ENCODE results near the gene NTMT1.
A peak's percentile ranks its signal among the peaks of the same experiment; 100 is the strongest.

Gene NTMT1

GRCh38 chr9:129644902-129645301 lies 18.9 kb downstream of the NTMT1 start:
- Mint-ChIP-seq H3K4me1 (peaks cover 14% of the 10 kb centered on the region), H3K4me3 (no peak overlapping the region), H3K9me3 (no peaks in the 10 kb centered on the region), H3K36me3 (ENCODE audit: low read depth) (peaks cover 4% of the 10 kb centered on the region), H3K27ac (no peak overlapping the region), H3K27me3 (ENCODE audit: low read depth) (peaks cover 10% of the 10 kb centered on the region)
- TF ChIP-seq, protein P1, sequence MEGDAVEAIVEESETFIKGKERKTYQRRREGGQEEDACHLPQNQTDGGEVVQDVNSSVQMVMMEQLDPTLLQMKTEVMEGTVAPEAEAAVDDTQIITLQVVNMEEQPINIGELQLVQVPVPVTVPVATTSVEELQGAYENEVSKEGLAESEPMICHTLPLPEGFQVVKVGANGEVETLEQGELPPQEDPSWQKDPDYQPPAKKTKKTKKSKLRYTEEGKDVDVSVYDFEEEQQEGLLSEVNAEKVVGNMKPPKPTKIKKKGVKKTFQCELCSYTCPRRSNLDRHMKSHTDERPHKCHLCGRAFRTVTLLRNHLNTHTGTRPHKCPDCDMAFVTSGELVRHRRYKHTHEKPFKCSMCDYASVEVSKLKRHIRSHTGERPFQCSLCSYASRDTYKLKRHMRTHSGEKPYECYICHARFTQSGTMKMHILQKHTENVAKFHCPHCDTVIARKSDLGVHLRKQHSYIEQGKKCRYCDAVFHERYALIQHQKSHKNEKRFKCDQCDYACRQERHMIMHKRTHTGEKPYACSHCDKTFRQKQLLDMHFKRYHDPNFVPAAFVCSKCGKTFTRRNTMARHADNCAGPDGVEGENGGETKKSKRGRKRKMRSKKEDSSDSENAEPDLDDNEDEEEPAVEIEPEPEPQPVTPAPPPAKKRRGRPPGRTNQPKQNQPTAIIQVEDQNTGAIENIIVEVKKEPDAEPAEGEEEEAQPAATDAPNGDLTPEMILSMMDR (IDR thresholded peaks at IDR 0.05; ENCODE audit: unreplicated experiment in 3 of 3) = no peak

DNA sequence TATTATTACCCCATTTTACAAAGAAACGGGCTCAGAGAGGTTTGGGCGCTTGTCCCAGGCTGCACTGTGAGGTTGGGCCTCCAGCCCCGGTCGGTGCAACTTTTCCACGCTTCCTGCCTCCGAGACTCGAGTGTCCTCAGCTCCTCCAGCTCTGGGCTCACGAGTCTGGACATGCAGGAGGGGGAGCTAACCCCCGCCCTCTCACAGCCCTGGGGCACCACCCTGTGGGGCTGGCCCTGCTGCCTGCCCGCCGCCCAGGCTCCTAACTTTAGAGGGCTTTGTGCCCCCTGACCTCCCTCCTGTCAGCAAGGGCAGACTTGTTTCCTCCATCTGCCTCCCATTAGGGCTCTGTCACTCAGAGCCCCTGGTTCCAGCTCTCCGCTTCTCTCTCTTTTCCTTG lies 20.3 kb downstream of the NTMT1 start:
- Mint-ChIP-seq H3K4me1 (peaks cover 9% of the 10 kb centered on the region), H3K9me3 (no peaks in the 10 kb centered on the region), H3K27ac (no peak overlapping the region), H3K27me3 (ENCODE audit: low read depth) (peaks cover 17% of the 10 kb centered on the region), H3K36me3 (ENCODE audit: low read depth) (peaks cover 4% of the 10 kb centered on the region), H3K4me3 (no peak overlapping the region)
- TF ChIP-seq, protein P1 (IDR thresholded peaks at IDR 0.05; ENCODE audit: unreplicated experiment in 3 of 3) = no peak

- Mint-ChIP-seq H3K27me3 (ENCODE audit: low read depth) (peaks cover 21% of the 10 kb centered on the region), H3K27ac (no peak overlapping the region), H3K4me3 (no peak overlapping the region), H3K4me1 (peaks cover 6% of the 10 kb centered on the region), H3K36me3 (ENCODE audit: low read depth) (peaks cover 4% of the 10 kb centered on the region), H3K9me3 (no peaks in the 10 kb centered on the region)
- TF ChIP-seq, protein P1 (IDR thresholded peaks at IDR 0.05; ENCODE audit: unreplicated experiment in 3 of 3) = no peak
Measured at GRCh38 chr9:129646654-129647053, 20.7 kb downstream of the NTMT1 start.

- Mint-ChIP-seq H3K27ac (peak overlapping the region in 2 of 3 experiments; percentile 12 to 59), H3K27me3 (ENCODE audit: low read depth) (peaks cover 24% of the 10 kb centered on the region), H3K4me1 (peaks cover 6% of the 10 kb centered on the region), H3K36me3 (ENCODE audit: low read depth) (peaks cover 4% of the 10 kb centered on the region), H3K9me3 (no peaks in the 10 kb centered on the region), H3K4me3 (peak overlapping the region in 2 of 3 experiments; percentile 1 to 6)
- TF ChIP-seq, protein P1 (IDR thresholded peaks at IDR 0.05; ENCODE audit: unreplicated experiment in 3 of 3) = no peak
Measured at GRCh38 chr9:129647635-129648034, 21.7 kb downstream of the NTMT1 start.

- TF ChIP-seq, protein P1 (IDR thresholded peaks at IDR 0.05; ENCODE audit: unreplicated experiment in 3 of 3) = no peak
- Mint-ChIP-seq H3K9me3 (no peaks in the 10 kb centered on the region), H3K4me1 (peaks cover 6% of the 10 kb centered on the region), H3K36me3 (ENCODE audit: low read depth) (peaks cover 4% of the 10 kb centered on the region), H3K4me3 (peak overlapping the region; percentile 1 to 6 (median 1)), H3K27me3 (ENCODE audit: low read depth) (peaks cover 24% of the 10 kb centered on the region), H3K27ac (peak overlapping the region in 2 of 3 experiments; percentile 12 to 59)
Measured at GRCh38 chr9:129648092-129648763, 22.3 kb downstream of the NTMT1 start.

DNA sequence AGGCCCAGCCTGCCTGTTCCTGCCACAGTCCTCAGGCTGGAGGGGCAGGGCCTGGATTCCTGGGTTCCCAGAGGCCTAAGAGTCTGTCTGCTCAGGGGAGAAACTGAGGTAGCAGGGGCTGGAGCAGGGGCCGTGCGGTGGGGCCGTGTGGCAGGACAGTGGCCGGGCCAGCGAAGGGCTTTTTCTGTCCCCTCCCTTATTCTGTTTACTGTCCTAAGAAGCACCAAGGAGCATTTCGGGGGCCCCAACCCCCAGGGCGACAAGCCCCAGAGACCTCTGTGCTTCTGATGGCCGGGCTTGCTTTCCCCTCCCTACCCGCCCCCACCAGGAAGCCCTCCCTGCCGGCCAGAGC lies 22.8 kb downstream of the NTMT1 start:
- Mint-ChIP-seq H3K27ac (no peak overlapping the region), H3K9me3 (no peaks in the 10 kb centered on the region), H3K36me3 (ENCODE audit: low read depth) (peaks cover 4% of the 10 kb centered on the region), H3K4me1 (peaks cover 8% of the 10 kb centered on the region), H3K4me3 (no peak overlapping the region), H3K27me3 (ENCODE audit: low read depth) (peaks cover 28% of the 10 kb centered on the region)
- TF ChIP-seq, protein P1 (IDR thresholded peaks at IDR 0.05; ENCODE audit: unreplicated experiment in 3 of 3) = no peak
